Measurements from ENCODE around the gene GTF3C2. TPM values are rescaled to one million over a fixed set of nuclear protein-coding genes. Genes with fewer than 3 reads are reported as not detected.
A peak's percentile ranks its signal among the peaks of the same experiment; 100 is the strongest.

Gene GTF3C2
- total and polyA plus RNA-seq, 2 of the 4 experiments (the other 2 are of a cell fraction) = 25.5 to 36.9 TPM

DNA sequence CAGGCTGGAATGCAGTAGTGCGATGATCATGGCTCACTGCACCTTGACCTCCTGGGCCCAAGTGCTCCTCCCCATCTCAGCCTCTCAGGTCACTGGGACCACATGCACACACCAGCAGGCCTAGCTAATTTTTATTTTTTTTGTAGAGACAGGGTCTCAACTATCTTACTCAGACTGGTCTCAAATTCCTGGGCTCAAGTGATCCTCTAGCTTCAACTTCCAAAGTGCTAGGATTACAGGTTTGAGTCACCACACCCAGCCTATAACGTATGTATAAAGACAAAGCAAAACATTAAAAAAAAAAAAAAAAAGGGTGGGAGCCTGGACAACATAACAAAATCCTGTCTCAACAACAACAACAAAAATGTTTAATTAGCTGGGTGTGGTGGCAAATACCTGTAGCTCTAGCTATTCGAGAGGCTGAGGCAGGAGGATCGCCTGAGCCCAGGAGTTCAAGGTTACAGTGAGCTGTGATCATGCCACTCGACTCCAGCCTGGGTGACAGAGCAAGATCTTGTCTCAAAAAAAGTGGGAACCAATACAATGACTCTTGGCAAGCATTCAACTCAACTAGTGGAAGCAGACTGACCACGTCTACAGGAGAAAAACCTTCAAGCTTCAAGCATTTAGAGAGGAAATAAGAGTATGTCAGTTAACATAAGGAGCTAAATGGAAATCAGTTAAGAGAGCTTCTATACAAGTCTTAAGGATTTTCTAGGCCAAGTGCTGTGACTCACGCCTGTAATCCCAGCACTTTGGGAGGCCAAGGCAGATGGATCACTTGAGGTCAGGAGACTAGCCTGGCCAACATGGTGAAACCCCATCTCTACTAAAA lies 2.6 kb downstream of the GTF3C2 start:
- Histone ChIP-seq H3K36me3 (ENCODE audit: control insufficient read depth, insufficient read depth, low read length) (no peaks in the 10 kb centered on the region), H3K56ac (ENCODE audit: extremely low read depth, insufficient read depth, low read length) (no peak overlapping the region), H3K23ac (ENCODE audit: low read depth, low read length) (0 out of 2 replicates have a peak overlapping the region, but pooled peaks have one; percentile 45), H3K4me2 (ENCODE audit: low read depth, low read length) (peak overlapping the region; percentile 35; the same call in 1 of the 2 replicates), H2BK15ac (ENCODE audit: low read depth, low read length) (no peak overlapping the region), H2AFZ (replicated peaks; ENCODE audit: low read length, poor library complexity) (no peak overlapping the region), H3K4me1 (ENCODE audit: control insufficient read depth, insufficient read depth, low read length) (peaks cover 8% of the 10 kb centered on the region), H3K79me1 (ENCODE audit: low read depth in 1 of 2, low read length in 2 of 2) (peaks cover 21 to 50% of the 10 kb centered on the region in 2 experiments), H4K91ac (ENCODE audit: insufficient read depth, low read depth, low read length) (no peak overlapping the region), H3K4ac (ENCODE audit: low read depth, low read length) (no peak overlapping the region), H3K14ac (replicated peaks; ENCODE audit: low read depth, low read length) (no peak overlapping the region), H2AK9ac (replicated peaks; ENCODE audit: low read depth, low read length, poor library complexity) (peak overlapping the region; percentile 50), H3K4me3 (ENCODE audit: insufficient read depth, low read depth, low read length) (no peak overlapping the region), H2BK20ac (ENCODE audit: low read depth, low read length) (no peak overlapping the region), H3K27me3 (ENCODE audit: control insufficient read depth, insufficient read depth, low read length) (no peaks in the 10 kb centered on the region), H2BK5ac (ENCODE audit: low read depth, low read length, poor library complexity, severe bottlenecking) (peak overlapping the region; percentile 33), H3K9me3 (ENCODE audit: control insufficient read depth, insufficient read depth, low read length) (no peaks in the 10 kb centered on the region), H3K18ac (ENCODE audit: low read depth, low read length) (no peak overlapping the region), H4K5ac (ENCODE audit: low read depth, low read length) (no peak overlapping the region), H3K9ac (ENCODE audit: low read depth, low read length) (no peak overlapping the region), H2BK120ac (ENCODE audit: low read depth, low read length) (no peak overlapping the region), H4K20me1 (ENCODE audit: insufficient read depth, low read length) (no peaks in the 10 kb centered on the region; the same call in 1 of the 2 replicates), H4K8ac (ENCODE audit: low read depth in 2 of 2, low read length in 2 of 2) (no peak overlapping the region), H2AK5ac (ENCODE audit: low read depth, low read length) (peak overlapping the region; percentile 24; the same call in 1 of the 2 replicates), H3K9me1 (ENCODE audit: insufficient read depth, low read length) (no peaks in the 10 kb centered on the region; the same call in 1 of the 2 replicates), H3K27ac (ENCODE audit: insufficient read depth, low read length) (no peak overlapping the region)
- dilution Hi-C loops (cut with HindIII; ENCODE audit: low sequenced_read_pairs, unreplicated experiment) = no loop called here
- in situ Hi-C loops (cut with MboI; ENCODE audit: low sequenced_read_pairs) = no loop called here
- DNase-seq (peak; percentile 58), ATAC-seq (ENCODE audit: low read depth) (no peak)
- BruUV-seq (replicated peaks) = no TSS peak
- ChIA-PET CTCF (interaction anchor here (0.6 kb wide), 1 partner anchor 16 kb away, joined by 3 read pairs; no protein-coding TSS in a partner anchor), POLR2A (ENCODE audit: unreplicated experiment) (no interaction called here)
- WGBS, 2 experiments (ENCODE audit: extremely low coverage in 2 of 2, insufficient read length in 1 of 2) = 80% methylated on average over 1 of the region's 7 CpGs; no CpG with 5 or more reads in 1 of the 2 experiments
- intact Hi-C loops (cut with micrococcal nuclease) = no loop called here
- TF ChIP-seq RFX5 (IDR thresholded peaks at IDR 0.05; ENCODE audit: low read depth, low read length) (no peak), RAD21 (IDR thresholded peaks at IDR 0.05; ENCODE audit: low read length) (no peak), POLR2A (IDR thresholded peaks at IDR 0.05; ENCODE audit: low read depth, low read length) (no peak), RCOR1 (IDR thresholded peaks at IDR 0.05; ENCODE audit: insufficient replicate concordance, low read length) (no peak), BHLHE40 (IDR thresholded peaks at IDR 0.05; ENCODE audit: low read depth, low read length) (no peak), MAFK (IDR thresholded peaks at IDR 0.05; ENCODE audit: low read depth, low read length) (no peak), CEBPB (IDR thresholded peaks at IDR 0.05; ENCODE audit: low read depth, low read length) (no peak), NFE2L2 (IDR thresholded peaks at IDR 0.05; ENCODE audit: low read depth, low read length) (no peak), FOS (IDR thresholded peaks at IDR 0.05; ENCODE audit: low read depth, low read length) (no peak), MAZ (IDR thresholded peaks at IDR 0.05; ENCODE audit: borderline replicate concordance, low read depth, low read length) (no peak)
- TF ChIP-seq, protein P1, sequence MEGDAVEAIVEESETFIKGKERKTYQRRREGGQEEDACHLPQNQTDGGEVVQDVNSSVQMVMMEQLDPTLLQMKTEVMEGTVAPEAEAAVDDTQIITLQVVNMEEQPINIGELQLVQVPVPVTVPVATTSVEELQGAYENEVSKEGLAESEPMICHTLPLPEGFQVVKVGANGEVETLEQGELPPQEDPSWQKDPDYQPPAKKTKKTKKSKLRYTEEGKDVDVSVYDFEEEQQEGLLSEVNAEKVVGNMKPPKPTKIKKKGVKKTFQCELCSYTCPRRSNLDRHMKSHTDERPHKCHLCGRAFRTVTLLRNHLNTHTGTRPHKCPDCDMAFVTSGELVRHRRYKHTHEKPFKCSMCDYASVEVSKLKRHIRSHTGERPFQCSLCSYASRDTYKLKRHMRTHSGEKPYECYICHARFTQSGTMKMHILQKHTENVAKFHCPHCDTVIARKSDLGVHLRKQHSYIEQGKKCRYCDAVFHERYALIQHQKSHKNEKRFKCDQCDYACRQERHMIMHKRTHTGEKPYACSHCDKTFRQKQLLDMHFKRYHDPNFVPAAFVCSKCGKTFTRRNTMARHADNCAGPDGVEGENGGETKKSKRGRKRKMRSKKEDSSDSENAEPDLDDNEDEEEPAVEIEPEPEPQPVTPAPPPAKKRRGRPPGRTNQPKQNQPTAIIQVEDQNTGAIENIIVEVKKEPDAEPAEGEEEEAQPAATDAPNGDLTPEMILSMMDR (conservative IDR thresholded peaks at IDR 0.05; ENCODE audit: low read depth, low read length) = no peak
- TF ChIP-seq, protein P2, sequence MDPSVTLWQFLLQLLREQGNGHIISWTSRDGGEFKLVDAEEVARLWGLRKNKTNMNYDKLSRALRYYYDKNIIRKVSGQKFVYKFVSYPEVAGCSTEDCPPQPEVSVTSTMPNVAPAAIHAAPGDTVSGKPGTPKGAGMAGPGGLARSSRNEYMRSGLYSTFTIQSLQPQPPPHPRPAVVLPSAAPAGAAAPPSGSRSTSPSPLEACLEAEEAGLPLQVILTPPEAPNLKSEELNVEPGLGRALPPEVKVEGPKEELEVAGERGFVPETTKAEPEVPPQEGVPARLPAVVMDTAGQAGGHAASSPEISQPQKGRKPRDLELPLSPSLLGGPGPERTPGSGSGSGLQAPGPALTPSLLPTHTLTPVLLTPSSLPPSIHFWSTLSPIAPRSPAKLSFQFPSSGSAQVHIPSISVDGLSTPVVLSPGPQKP (IDR thresholded peaks at IDR 0.05; ENCODE audit: borderline replicate concordance, low read depth, low read length) = no peak
- TF ChIP-seq, protein P3, sequence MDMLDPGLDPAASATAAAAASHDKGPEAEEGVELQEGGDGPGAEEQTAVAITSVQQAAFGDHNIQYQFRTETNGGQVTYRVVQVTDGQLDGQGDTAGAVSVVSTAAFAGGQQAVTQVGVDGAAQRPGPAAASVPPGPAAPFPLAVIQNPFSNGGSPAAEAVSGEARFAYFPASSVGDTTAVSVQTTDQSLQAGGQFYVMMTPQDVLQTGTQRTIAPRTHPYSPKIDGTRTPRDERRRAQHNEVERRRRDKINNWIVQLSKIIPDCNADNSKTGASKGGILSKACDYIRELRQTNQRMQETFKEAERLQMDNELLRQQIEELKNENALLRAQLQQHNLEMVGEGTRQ (IDR thresholded peaks at IDR 0.05; ENCODE audit: low read depth, low read length) = no peak

Measured in IMR-90 (cell line).